Erythroblast (primary cell): ENCODE measurements around the gene PSMB5.

Experiments used
- GATA1 ChIP-seq: IDR thresholded peaks from 2 replicates; pipeline ENCODE4 v1.6.1; 2011; ENCODE audit warnings: low read depth, mild to moderate bottlenecking, control low read depth, low read length, moderate library complexity
- POLR2A ChIP-seq: IDR thresholded peaks from 2 replicates; pipeline ENCODE4 v1.6.1; 2011; ENCODE audit warnings: mild to moderate bottlenecking, low read length

DNA sequence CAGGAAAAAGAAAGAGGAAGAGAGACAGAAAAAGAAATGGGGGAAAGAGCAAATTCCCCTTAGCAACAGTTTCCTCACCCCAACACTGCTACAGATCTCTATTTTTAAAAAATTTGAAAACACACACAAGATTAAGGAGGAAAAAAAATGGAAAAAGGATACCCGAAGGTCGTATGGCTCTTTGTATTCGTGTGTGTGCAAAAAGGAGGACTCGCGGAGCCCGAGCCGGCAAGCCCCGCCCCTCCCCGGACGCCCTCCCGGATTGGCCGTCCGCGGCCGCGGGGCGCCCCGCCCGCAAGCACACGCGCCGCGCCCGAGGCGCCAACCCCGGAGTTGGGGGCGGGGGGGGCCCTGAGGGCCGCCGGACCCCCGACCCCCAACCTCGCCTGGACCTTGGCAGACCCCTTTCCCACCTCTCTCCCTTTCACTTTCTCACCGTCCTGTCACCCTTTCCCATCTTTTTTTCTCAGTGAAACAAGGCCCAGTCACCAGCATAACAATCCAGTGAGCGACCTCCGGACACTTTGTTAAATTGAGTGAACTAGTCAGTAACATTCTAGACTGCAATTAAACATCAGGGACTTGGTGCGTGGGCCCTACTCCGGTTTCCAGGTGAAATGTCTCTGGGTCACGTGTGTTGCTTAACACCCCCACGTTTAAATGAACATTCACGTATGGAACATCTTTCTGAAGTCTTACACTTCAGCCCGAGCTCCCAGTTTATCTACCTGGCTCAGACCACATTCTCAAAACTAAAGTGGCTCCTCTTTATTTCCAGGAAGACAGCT lies 24.6 kb downstream of the PSMB5 start, which contains the start of gene C14orf93:
- peak; percentile 66 for TF ChIP-seq POLR2A
- TF ChIP-seq GATA1 = no peak
